Renal cortical epithelial cell (primary cell): Measurements from ENCODE around the gene BCL2L1. TPM values are rescaled to one million over a fixed set of nuclear protein-coding genes. Genes with fewer than 3 reads are reported as not detected.

Experiments
- DNase-seq: peaks from one replicate; pipeline ENCODE4 v3.0.0-alpha.2; 2011; ENCODE audit warnings: low read depth
- total RNA-seq: library from RNA; depleted of rRNA; stranded (reverse); fragments of >200 nt; gene quantifications from 2 replicates; pipeline ENCODE4 v1.2.3, GENCODE V29; 2014

The BCL2L1 gene
- total RNA-seq, 1 donor from 2014 or later = 222 TPM

- DNase-seq = no peak
Measured at GRCh38 chr20:31731321-31731717, 8.7 kb upstream of the BCL2L1 start.

- peak; percentile 91 for DNase-seq
Measured at GRCh38 chr20:31723319-31724078, 831 bp upstream of the BCL2L1 start.

DNA sequence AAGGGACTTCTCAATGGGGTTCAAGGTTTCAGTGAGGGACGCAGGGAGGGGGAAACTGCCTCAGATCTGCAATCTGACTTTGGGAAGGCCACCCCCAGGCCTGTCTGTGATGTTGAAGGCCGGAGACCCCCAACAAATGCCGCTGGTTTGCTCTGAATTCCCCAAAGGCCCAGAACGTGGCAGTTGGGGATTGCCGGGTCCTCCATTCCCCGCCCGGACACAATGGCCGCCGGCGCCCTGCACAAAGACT lies 326 bp upstream of the BCL2L1 start:
- no peak for DNase-seq

GRCh38 chr20:31721408-31722256 lies 1.0 kb downstream of the BCL2L1 start:
- DNase-seq = no peak

- DNase-seq = no peak
Measured at GRCh38 chr20:31720486-31721407, 1.9 kb downstream of the BCL2L1 start.

GRCh38 chr20:31719644-31720485 lies 2.8 kb downstream of the BCL2L1 start:
- DNase-seq = peak; percentile 93

DNA sequence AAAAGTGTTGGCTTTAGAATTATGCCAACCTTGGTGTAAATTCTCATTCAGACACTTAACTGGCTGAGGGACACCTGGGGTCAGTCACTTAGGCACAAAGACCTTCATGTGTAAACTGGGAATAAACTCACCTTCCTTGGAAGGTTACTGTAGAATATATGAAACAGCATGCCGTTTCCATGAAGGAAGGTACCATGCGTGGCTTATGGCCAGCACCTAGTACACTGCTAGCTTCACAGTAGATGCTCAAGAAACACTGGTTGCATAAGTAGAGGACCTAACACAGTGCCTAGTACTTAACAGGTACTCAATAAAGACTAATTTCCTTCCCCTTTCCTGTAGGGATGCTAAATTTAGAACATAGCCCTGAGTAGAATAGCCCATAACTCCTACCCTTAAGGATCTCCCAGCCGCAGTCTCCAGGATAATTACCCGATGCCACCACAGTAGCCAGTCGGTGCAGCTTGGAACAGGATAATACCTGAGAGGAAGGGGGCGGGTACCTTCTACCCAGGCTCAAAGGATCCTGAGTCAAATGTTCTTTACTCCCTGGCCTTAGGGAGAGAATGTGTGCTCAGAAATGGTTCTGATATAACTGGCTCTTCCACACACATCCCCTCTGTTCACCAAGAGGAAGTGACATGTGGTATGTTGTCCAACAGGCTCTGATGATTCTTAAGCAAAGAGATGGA lies 3.6 kb downstream of the BCL2L1 start:
- peak; percentile 65 for DNase-seq

- DNase-seq = no peak
Measured at GRCh38 chr20:31717478-31718201, 5.0 kb downstream of the BCL2L1 start.

DNA sequence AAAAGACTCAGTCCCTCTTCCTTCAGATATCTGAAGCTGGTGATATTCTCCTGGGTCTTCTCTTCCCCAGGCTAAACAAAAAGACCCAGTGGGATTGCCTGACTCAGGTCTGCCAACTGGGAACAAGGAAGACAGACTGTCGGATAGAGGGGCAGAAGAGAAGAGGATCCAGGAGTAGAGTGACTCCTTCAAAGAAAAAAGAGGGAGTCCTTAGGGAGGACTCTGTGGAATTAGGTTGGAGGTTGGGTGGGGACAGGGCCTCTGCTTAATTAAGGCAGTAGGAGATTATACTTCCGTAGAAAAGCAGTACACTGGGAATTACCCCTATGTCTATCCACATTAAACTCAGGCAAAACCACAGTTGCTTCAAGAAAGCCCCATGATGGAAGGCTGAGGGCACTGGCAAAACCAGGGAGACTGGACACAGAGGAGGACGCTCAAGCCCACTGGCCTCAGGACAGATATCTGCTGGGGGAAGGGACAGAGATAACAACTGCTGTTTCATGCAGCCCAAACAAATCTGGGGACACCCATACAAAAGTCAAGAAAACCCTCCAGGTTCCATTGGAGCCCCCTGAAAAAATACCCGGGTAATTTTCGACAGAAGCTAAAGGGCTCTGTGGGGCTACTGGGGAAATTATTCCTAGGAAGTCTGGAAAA lies 5.7 kb downstream of the BCL2L1 start:
- no peak for DNase-seq

GRCh38 chr20:31716351-31716750 lies 6.3 kb downstream of the BCL2L1 start:
- no peak for DNase-seq

- DNase-seq = no peak
Measured at GRCh38 chr20:31715766-31716165, 6.9 kb downstream of the BCL2L1 start.

- peak; percentile 71 for DNase-seq
Measured at GRCh38 chr20:31713312-31714273, 9.1 kb downstream of the BCL2L1 start.

GRCh38 chr20:31712564-31713311 lies 9.9 kb downstream of the BCL2L1 start:
- DNase-seq = peak; percentile 95

DNA sequence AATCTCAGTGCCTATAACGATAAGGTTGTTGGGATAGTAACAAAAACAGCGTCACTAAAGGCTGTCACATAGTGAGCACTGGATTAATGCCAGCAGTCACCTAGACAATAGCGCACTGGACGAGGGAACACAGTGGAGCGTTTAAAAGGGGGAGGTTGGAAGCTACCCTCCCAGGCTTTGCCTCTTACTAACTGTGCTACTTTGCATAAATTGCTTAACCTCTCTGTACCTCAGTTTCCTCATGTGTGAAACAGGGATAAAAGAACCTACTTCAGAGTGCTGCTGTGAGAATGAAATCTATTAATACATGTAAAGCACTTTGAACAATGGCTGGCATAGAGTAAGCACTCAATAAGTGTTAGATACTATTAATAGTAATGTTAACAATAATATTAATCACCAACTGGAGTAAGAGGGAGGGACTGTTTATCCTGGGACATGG lies 10.5 kb downstream of the BCL2L1 start:
- no peak for DNase-seq

GRCh38 chr20:31711179-31712111 lies 11.2 kb downstream of the BCL2L1 start:
- DNase-seq = no peak

GRCh38 chr20:31710423-31711108 lies 12.1 kb downstream of the BCL2L1 start:
- DNase-seq = peak; percentile 70
